Lower lobe of right lung (tissue), 2 donors: ENCODE results near the gene NME4. TPM values are rescaled to one million over a fixed set of nuclear protein-coding genes. Genes with fewer than 3 reads are reported as not detected.
"Not testable (repeated sequence)": the region's sequence is repeated elsewhere in the genome, so short reads cannot be mapped to it uniquely, and the experiment has no call there.

Experiments
- ATAC-seq, 2 donors: fragments of 200-7000 bp; cut with Tn5 transposase; one replicate each; pipeline ENCODE4 v1.9.1; 2020 to 2022; ENCODE audit warnings: mild to moderate bottlenecking in 2 of 2, moderate library complexity in 2 of 2
- DNase-seq: peaks from one replicate; pipeline ENCODE4 v3.0.0-alpha.2; 2020
- H3K27ac ChIP-seq: fragments of 200-600 bp; one replicate; pipeline ENCODE4 v1.8.0; 2022
- H3K27me3 ChIP-seq: fragments of 200-600 bp; one replicate; pipeline ENCODE4 v1.8.0; 2022; ENCODE audit warnings: low read depth
- H3K36me3 ChIP-seq: fragments of 200-600 bp; one replicate; pipeline ENCODE4 v1.8.0; 2022; ENCODE audit warnings: mild to moderate bottlenecking
- H3K4me1 ChIP-seq: fragments of 200-600 bp; one replicate; pipeline ENCODE4 v1.8.0; 2022
- H3K4me3 ChIP-seq: fragments of 200-600 bp; one replicate; pipeline ENCODE4 v1.8.0; 2022; ENCODE audit warnings: mild to moderate bottlenecking
- H3K9me3 ChIP-seq: fragments of 200-600 bp; one replicate; pipeline ENCODE4 v1.8.0; 2022
- CTCF ChIP-seq: fragments of 200-600 bp; IDR thresholded peaks from one replicate; pipeline ENCODE4 v1.8.0; 2022; ENCODE audit warnings: antibody characterized with exemption, mild to moderate bottlenecking
- intact Hi-C: fragments of 100-400 bp; cut with DNase I; formaldehyde crosslinking; loops from one replicate; pipeline ENCODE4 v1.11.0; 2022
- total RNA-seq: library from RNA; stranded (reverse); fragmentation: NEBNext Ultra II Directional; extraction: Animal tissue kit (Norgen Biotek cat#: 25700); gene quantifications from one replicate; pipeline ENCODE4 v1.2.1, GENCODE V29; 2021
- donor health status: DM: no; HTN: yes; CAD: no; lungs with severe emphysema.

NME4 gene
- total RNA-seq, 1 donor from 2014 or later: 42.3 TPM

GRCh38 chr16:381012-381788 lies 15.8 kb upstream of the NME4 start:
- peak; percentile 67 for DNase-seq
- peak overlapping the region; percentile 91 for H3K4me3 ChIP-seq
- H3K27ac ChIP-seq: peak overlapping the region; percentile 84
- no peak for TF ChIP-seq CTCF
- H3K4me1 ChIP-seq: peaks cover 50% of the 10 kb centered on the region
- no peaks in the 10 kb centered on the region for H3K9me3 ChIP-seq
- no peaks in the 10 kb centered on the region for H3K27me3 ChIP-seq
- H3K36me3 ChIP-seq: peaks cover 15% of the 10 kb centered on the region
- ATAC-seq: peak; percentile 31 to 33
- intact Hi-C loops: no loop called here

- peaks cover 50% of the 10 kb centered on the region for H3K4me1 ChIP-seq
- peak; percentile 72 for DNase-seq
- TF ChIP-seq CTCF: no peak
Measured at GRCh38 chr16:381789-382717, 14.9 kb upstream of the NME4 start, which contains the start of gene PGAP6. TSS of gene PGAP6 (minus strand) at chr16:381978. CDS start at chr16:381821, 157 bp downstream.

GRCh38 chr16:383326-384051 lies 13.5 kb upstream of the NME4 start:
- ATAC-seq: peak; percentile 23 to 44
- H3K9me3 ChIP-seq: no peaks in the 10 kb centered on the region
- H3K27me3 ChIP-seq: no peaks in the 10 kb centered on the region
- H3K4me3 ChIP-seq: peak overlapping the region; percentile 95
- peaks cover 50% of the 10 kb centered on the region for H3K4me1 ChIP-seq
- no peak for TF ChIP-seq CTCF
- H3K36me3 ChIP-seq: no peaks in the 10 kb centered on the region
- intact Hi-C loops: no loop called here
- peak; percentile 71 for DNase-seq
- H3K27ac ChIP-seq: peak overlapping the region; percentile 59

More at GRCh38 chr16:381789-382717, 14.9 kb upstream of the NME4 start, which contains the start of gene PGAP6:
- intact Hi-C loops: no loop called here
- peak; percentile 71 to 81 for ATAC-seq
- H3K27ac ChIP-seq: peak within 1 kb of the TSS; percentile 84
- no peaks in the 10 kb centered on the region for H3K27me3 ChIP-seq
- H3K9me3 ChIP-seq: no peaks in the 10 kb centered on the region
- peak within 1 kb of the TSS; percentile 95 for H3K4me3 ChIP-seq
- peaks cover 6% of the 10 kb centered on the region for H3K36me3 ChIP-seq

- Histone ChIP-seq H3K27ac (no peak overlapping the region), H3K9me3 (no peaks in the 10 kb centered on the region), H3K4me1 (peaks cover 23% of the 10 kb centered on the region), H3K27me3 (no peaks in the 10 kb centered on the region), H3K36me3 (no peaks in the 10 kb centered on the region), H3K4me3 (no peak overlapping the region)
- intact Hi-C loops: no loop called here
- TF ChIP-seq CTCF: no peak
- DNase-seq (no peak), ATAC-seq (no peak)
Measured at GRCh38 chr16:386641-387156, 10.3 kb upstream of the NME4 start.

GRCh38 chr16:387761-388666 lies 9.0 kb upstream of the NME4 start:
- peaks cover 15% of the 10 kb centered on the region for H3K4me1 ChIP-seq
- H3K27ac ChIP-seq, H3K36me3 ChIP-seq, intact Hi-C loops, H3K4me3 ChIP-seq, DNase-seq, H3K27me3 ChIP-seq, ATAC-seq, H3K9me3 ChIP-seq: not testable (repeated sequence)
